ENCODE data around the gene GRHL3. TPM values are rescaled to one million over a fixed set of nuclear protein-coding genes. Genes with fewer than 3 reads are reported as not detected.

The GRHL3 gene
- total and polyA plus RNA-seq, 8 donors = 0.11 to 0.86 (median 0.35) TPM

DNA sequence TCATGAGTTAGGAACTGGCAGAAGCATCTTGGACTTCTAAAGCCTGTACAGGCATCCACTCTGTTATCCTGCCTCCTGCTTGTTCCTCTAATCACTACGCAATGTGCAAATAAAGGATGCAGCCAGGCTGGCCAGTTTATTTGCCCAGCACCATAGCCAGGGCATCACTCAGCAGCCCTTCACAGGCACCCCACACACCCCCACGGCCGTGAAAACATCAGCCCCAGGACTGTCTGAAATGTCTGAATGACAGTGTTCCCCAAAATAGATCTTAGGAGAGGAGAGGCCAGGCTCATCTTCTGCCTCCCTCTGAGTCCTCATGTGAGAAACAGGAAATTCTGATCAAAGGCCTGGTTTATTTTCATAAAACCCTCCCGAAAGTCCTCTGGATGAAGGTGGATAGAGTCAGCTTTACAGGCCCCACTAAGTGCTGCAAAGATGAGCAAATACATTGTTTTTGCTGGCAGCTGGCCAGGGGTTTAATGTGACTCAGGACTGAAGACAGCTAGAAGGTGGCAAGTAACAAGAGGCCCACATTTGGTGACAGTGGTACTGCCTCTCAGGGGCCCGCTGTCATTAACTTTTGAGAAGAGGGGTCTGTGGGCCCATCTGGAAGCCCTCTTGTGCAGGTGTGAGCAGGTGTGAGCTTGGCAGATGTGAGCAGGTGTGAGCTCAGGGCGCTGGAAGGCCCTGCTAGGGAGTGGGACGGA is 32.9 kb downstream of the GRHL3 start:
- Histone ChIP-seq H3K4me3 (no peak overlapping the region), H3K36me3 (no peaks in the 10 kb centered on the region), H3K27me3 (no peaks in the 10 kb centered on the region), H3K9me3 (no peaks in the 10 kb centered on the region), H3K4me1 (no peaks in the 10 kb centered on the region), H3K27ac (no peak overlapping the region)
- TF ChIP-seq, protein P1, sequence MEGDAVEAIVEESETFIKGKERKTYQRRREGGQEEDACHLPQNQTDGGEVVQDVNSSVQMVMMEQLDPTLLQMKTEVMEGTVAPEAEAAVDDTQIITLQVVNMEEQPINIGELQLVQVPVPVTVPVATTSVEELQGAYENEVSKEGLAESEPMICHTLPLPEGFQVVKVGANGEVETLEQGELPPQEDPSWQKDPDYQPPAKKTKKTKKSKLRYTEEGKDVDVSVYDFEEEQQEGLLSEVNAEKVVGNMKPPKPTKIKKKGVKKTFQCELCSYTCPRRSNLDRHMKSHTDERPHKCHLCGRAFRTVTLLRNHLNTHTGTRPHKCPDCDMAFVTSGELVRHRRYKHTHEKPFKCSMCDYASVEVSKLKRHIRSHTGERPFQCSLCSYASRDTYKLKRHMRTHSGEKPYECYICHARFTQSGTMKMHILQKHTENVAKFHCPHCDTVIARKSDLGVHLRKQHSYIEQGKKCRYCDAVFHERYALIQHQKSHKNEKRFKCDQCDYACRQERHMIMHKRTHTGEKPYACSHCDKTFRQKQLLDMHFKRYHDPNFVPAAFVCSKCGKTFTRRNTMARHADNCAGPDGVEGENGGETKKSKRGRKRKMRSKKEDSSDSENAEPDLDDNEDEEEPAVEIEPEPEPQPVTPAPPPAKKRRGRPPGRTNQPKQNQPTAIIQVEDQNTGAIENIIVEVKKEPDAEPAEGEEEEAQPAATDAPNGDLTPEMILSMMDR (IDR thresholded peaks at IDR 0.05) = no peak
- FAIRE-seq (no peak), DNase-seq (no peak), ATAC-seq (no peak)
- WGBS, 2 donors = 64% methylated on average over 7 of the region's 7 CpGs
- intact Hi-C loops (cut with DNase I) = no loop called here

DNA sequence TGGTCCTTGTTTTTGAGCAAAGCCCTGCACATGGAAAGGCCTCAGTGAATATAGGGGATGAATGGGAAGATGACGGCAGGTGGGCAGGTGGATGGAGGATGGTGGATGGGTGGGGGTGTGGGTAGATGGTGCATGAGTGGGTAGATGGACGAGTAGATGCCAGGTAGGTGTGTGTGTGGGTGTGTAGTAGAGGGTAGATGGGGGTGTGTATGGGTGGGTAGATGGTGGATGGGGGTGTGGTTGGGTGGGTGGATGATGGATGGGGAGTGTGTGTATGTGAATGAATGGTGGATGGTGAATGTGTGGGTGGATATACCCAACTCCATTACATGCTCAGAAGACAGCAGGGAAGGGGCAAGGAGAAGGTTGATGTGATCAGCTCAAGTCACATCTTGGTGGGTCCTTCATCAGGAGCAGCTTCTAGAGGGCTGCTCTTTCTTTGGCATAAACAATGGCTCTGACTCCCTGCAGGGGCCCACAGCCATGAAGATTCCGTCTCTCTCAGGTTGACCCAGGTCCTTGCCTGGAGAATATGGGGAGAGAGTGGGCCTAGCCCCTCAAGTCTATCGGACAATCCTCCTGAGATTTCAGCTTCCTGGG is 34.2 kb downstream of the GRHL3 start:
- intact Hi-C loops (cut with DNase I) = no loop called here
- ATAC-seq (no peak), DNase-seq (no peak), FAIRE-seq (no peak)
- H3K4me1 ChIP-seq = no peaks in the 10 kb centered on the region
- H3K27me3 ChIP-seq = no peaks in the 10 kb centered on the region
- no peaks in the 10 kb centered on the region for H3K9me3 ChIP-seq
- H3K4me3 ChIP-seq = no peak overlapping the region
- H3K27ac ChIP-seq = no peak overlapping the region
- TF ChIP-seq, protein P1 (IDR thresholded peaks at IDR 0.05) = no peak
- WGBS, 2 donors = 88 to 98% methylated on average over 4 of the region's 4 CpGs
- H3K36me3 ChIP-seq = peaks cover 0 to 5% (median 0%) of the 10 kb centered on the region in 3 donors

DNA sequence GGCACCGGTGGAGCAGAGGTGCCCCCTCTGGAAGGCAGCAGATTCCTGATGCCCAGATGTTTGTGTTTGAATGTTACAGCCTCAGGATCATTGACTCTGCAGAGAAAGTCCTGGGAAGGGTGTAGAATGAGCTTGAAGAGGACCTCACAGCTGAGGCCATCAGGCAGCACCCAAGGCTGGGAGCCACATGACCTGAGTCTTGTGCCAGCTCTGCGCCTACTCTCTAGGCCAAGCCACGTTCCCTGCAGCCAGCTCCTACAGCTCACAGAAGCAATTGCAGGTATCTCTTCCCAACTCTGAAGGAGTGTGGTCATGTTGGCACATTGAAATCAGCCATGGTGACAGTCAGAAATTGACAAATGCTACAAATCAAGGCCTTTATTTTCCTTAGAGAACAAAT is 36.3 kb downstream of the GRHL3 start:
- Histone ChIP-seq H3K4me3 (no peak overlapping the region), H3K27me3 (no peaks in the 10 kb centered on the region), H3K36me3 (peaks cover 0 to 11% (median 0%) of the 10 kb centered on the region in 3 donors), H3K9me3 (no peaks in the 10 kb centered on the region), H3K4me1 (no peaks in the 10 kb centered on the region), H3K27ac (no peak overlapping the region)
- 57 to 65% methylated on average over 3 of the region's 3 CpGs for WGBS, 2 donors
- DNase-seq = no peak
- intact Hi-C loops (cut with DNase I) = no loop called here
- no peak for ATAC-seq
- no peak for FAIRE-seq
- TF ChIP-seq, protein P1 (IDR thresholded peaks at IDR 0.05) = no peak

DNA sequence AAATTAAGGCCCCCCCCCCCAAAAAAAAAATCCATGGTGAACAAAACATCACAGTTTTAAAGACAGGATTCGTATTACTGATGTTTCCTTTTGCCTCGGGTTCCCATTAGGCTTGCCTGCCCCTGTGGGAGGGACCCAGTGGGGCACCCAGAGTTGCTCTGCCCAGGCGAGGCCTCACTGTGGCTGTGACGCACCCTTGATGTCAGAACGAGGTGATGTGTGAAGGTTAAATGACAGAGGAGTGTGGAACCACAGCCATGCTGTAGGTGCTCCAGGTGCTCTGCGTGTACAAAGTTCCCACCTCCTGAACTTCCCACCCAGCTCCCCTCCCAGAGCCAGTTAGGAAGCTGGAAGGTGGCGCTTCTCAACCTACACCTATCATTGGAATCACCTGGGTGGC is 37.9 kb downstream of the GRHL3 start:
- 76 to 77% methylated on average over 7 of the region's 7 CpGs for WGBS, 2 donors
- DNase-seq (no peak), FAIRE-seq (no peak), ATAC-seq (no peak)
- Histone ChIP-seq H3K4me1 (no peaks in the 10 kb centered on the region), H3K27me3 (no peaks in the 10 kb centered on the region), H3K27ac (no peak overlapping the region), H3K9me3 (no peaks in the 10 kb centered on the region), H3K4me3 (no peak overlapping the region), H3K36me3 (peaks cover 0 to 11% (median 0%) of the 10 kb centered on the region in 3 donors)
- intact Hi-C loops (cut with DNase I) = no loop called here
- TF ChIP-seq, protein P1 (IDR thresholded peaks at IDR 0.05) = no peak

DNA sequence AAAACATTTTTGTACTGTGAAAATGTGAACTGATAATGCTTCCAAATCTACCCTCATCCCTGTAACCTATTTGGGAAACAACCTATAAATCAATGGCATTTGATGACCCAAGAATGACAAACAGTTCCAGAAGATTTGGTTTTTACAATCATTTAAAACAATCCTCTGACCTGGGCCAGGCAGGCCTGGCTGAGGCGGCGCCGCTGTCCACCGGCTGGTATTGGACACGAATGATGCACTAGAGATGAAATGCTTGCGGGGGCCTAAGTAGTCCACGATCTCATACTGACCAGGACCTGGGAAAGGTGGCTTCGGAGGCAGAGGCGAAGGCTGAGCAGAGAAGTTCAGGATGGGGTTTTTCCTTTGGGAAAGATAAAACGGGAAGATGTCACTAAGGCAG is 41.5 kb downstream of the GRHL3 start:
- H3K27ac ChIP-seq = no peak overlapping the region
- no peak for ATAC-seq
- intact Hi-C loops (cut with DNase I) = no loop called here
- DNase-seq = no peak
- 93 to 97% methylated on average over 10 of the region's 10 CpGs for WGBS, 2 donors
- H3K36me3 ChIP-seq = peaks cover 0 to 11% (median 0%) of the 10 kb centered on the region in 3 donors
- H3K9me3 ChIP-seq = no peaks in the 10 kb centered on the region
- no peaks in the 10 kb centered on the region for H3K27me3 ChIP-seq
- H3K4me3 ChIP-seq = no peak overlapping the region
- TF ChIP-seq, protein P1 (IDR thresholded peaks at IDR 0.05) = no peak
- no peak for FAIRE-seq
- no peaks in the 10 kb centered on the region for H3K4me1 ChIP-seq
